Measurements from ENCODE around the gene TAAR9.
"Not testable (repeated sequence)": the region's sequence is repeated elsewhere in the genome, so short reads cannot be mapped to it uniquely, and the experiment has no call there.

The TAAR9 gene

DNA sequence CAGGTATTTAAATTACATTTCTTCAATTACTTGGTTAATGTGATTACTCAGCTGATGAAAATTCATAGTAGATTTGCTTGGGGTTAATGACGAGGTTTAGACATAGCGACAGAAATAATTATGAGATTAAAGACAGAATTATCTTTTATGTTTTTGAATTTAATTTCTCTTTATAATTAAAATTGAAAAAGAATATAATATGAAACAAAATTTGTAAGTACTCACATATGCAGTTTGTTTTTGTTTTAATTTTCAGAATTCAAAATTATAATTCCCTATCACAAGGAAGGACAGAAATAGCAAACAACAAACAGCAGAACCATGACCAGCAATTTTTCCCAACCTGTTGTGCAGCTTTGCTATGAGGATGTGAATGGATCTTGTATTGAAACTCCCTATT is 14.3 kb downstream of the TAAR9 start, which contains the start of gene TAAR8:
TSS of gene TAAR8 (plus strand) at position 301 of the 400 bp plus-strand sequence. CDS start at position 322, 21 bp downstream.
- H3K9ac ChIP-seq (ENCODE audit: low read depth, low read length, poor library complexity), result no peak within 1 kb of the TSS
- H3K18ac ChIP-seq (ENCODE audit: low read length), result peak within 1 kb of the TSS; percentile 33
- no peak within 1 kb of the TSS for H3K4me2 ChIP-seq (ENCODE audit: insufficient read depth, low read length, poor library complexity, severe bottlenecking)
- no peaks in the 10 kb centered on the region for H3K79me1 ChIP-seq (ENCODE audit: low read depth, low read length)
- H3K4ac ChIP-seq (ENCODE audit: low read length), result no peak within 1 kb of the TSS
- peak within 1 kb of the TSS; percentile 82 for H2BK15ac ChIP-seq (ENCODE audit: low read length)
- no peak within 1 kb of the TSS for H2BK120ac ChIP-seq (ENCODE audit: low read depth, low read length)
- H3K36me3 ChIP-seq (replicated peaks in 1 of 2; ENCODE audit: control insufficient read depth in 2 of 2, insufficient read depth in 2 of 2, low read length in 2 of 2), result no peaks in the 10 kb centered on the region
- DNase-seq (ENCODE audit: low spot score), result no peak
- peak within 1 kb of the TSS; percentile 79 for H2BK5ac ChIP-seq (ENCODE audit: low read length)
- peaks cover 2 to 4% of the 10 kb centered on the region in 2 donors for H3K4me1 ChIP-seq (ENCODE audit: control insufficient read depth in 2 of 2, insufficient read depth in 1 of 2, low read depth in 1 of 2, low read length in 2 of 2)
- H2AK5ac ChIP-seq (ENCODE audit: low read depth, low read length), result no peak within 1 kb of the TSS
- no CpG with 5 or more reads among the region's 2 CpGs for WGBS, 2 donors (ENCODE audit: extremely low coverage in 2 of 2, insufficient read length in 2 of 2, insufficient replicate concordance in 1 of 2)
- H4K91ac ChIP-seq (ENCODE audit: low read depth, low read length, poor library complexity), result peak within 1 kb of the TSS; percentile 40
- H3K27ac ChIP-seq (replicated peaks; ENCODE audit: low read length), result no peak within 1 kb of the TSS
- no peak within 1 kb of the TSS for H3K4me3 ChIP-seq (ENCODE audit: low read length in 2 of 2)
- no peaks in the 10 kb centered on the region for H3K27me3 ChIP-seq (ENCODE audit: control insufficient read depth in 3 of 3, insufficient read depth in 3 of 3, low read depth in 1 of 3, low read length in 3 of 3)
- peak within 1 kb of the TSS; percentile 67 for H2BK12ac ChIP-seq (ENCODE audit: low read length)
- H3K14ac ChIP-seq (ENCODE audit: low read length), result peak within 1 kb of the TSS; percentile 47
- H4K8ac ChIP-seq (ENCODE audit: low read depth, low read length), result no peak within 1 kb of the TSS
- no peak within 1 kb of the TSS for H2AFZ ChIP-seq (ENCODE audit: low read length)
- peaks cover 0 to 2% of the 10 kb centered on the region in 2 donors for H3K9me3 ChIP-seq (replicated peaks in 1 of 2; ENCODE audit: control insufficient read depth in 2 of 2, insufficient read depth in 1 of 2, low read depth in 1 of 2, low read length in 2 of 2)
- H3K23ac ChIP-seq (ENCODE audit: low read depth, low read length, poor library complexity), result no peak within 1 kb of the TSS

DNA sequence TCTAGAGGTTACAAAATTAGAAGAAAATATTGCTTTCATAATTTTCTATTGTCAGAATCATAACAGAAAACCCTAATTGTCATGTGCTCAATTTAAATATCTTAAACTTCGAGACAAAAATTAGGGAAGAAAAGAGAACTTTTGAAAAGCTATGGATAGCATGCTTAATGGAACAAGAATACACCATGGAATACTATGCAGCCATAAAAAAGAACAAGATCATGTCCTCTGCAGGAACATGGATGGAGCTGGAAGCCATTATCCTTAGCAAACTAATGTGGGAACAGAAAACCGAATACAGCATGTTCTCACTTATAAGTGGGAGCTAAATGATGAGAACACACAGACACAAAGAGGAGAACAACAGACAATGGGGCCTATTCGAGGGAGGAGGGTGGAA is 22.0 kb downstream of the TAAR9 start:
- H3K4me1 ChIP-seq (ENCODE audit: control insufficient read depth in 2 of 2, insufficient read depth in 1 of 2, low read depth in 1 of 2, low read length in 2 of 2); H3K18ac ChIP-seq (ENCODE audit: low read length); H3K79me1 ChIP-seq (ENCODE audit: low read depth, low read length); H3K27me3 ChIP-seq (ENCODE audit: control insufficient read depth in 3 of 3, insufficient read depth in 3 of 3, low read depth in 1 of 3, low read length in 3 of 3); H4K8ac ChIP-seq (ENCODE audit: low read depth, low read length); H3K9ac ChIP-seq (ENCODE audit: low read depth, low read length, poor library complexity); H4K91ac ChIP-seq (ENCODE audit: low read depth, low read length, poor library complexity); H3K4ac ChIP-seq (ENCODE audit: low read length); H3K4me2 ChIP-seq (ENCODE audit: insufficient read depth, low read length, poor library complexity, severe bottlenecking); H3K23ac ChIP-seq (ENCODE audit: low read depth, low read length, poor library complexity); DNase-seq (ENCODE audit: low spot score); H2BK12ac ChIP-seq (ENCODE audit: low read length); H2BK15ac ChIP-seq (ENCODE audit: low read length); H3K36me3 ChIP-seq (replicated peaks in 1 of 2; ENCODE audit: control insufficient read depth in 2 of 2, insufficient read depth in 2 of 2, low read length in 2 of 2); H2BK5ac ChIP-seq (ENCODE audit: low read length); H3K14ac ChIP-seq (ENCODE audit: low read length); H2AFZ ChIP-seq (ENCODE audit: low read length); H3K4me3 ChIP-seq (ENCODE audit: low read length in 2 of 2); H3K27ac ChIP-seq (replicated peaks; ENCODE audit: low read length); H2AK5ac ChIP-seq (ENCODE audit: low read depth, low read length); H2BK120ac ChIP-seq (ENCODE audit: low read depth, low read length); H3K9me3 ChIP-seq (replicated peaks in 1 of 2; ENCODE audit: control insufficient read depth in 2 of 2, insufficient read depth in 1 of 2, low read depth in 1 of 2, low read length in 2 of 2): not testable (repeated sequence)
- no CpG with 5 or more reads among the region's 3 CpGs for WGBS, 2 donors (ENCODE audit: extremely low coverage in 2 of 2, insufficient read length in 2 of 2, insufficient replicate concordance in 1 of 2)

DNA sequence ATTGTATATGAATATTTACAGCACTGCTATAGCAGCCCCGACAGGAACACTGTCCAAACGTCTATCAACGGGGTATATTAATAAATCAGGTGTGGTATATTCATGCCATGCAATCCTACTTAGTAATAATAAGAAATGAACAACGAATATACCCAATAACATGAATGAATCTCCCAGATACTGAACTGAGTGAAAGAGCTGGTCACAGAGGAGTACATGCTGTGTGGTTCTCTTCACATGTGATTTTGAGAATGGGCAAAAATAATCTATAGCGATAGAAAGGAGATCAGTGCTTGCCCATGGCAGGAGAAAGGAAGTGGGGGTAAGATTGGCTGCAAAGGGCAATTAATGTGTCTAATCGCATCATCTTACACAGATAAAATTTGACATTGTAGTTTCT is 28.3 kb downstream of the TAAR9 start:
- Histone ChIP-seq H3K9me3 (replicated peaks in 1 of 2; ENCODE audit: control insufficient read depth in 2 of 2, insufficient read depth in 1 of 2, low read depth in 1 of 2, low read length in 2 of 2) (no peaks in the 10 kb centered on the region), H2AFZ (ENCODE audit: low read length) (no peak overlapping the region), H3K4ac (ENCODE audit: low read length) (no peak overlapping the region), H4K91ac (ENCODE audit: low read depth, low read length, poor library complexity) (no peak overlapping the region), H2AK5ac (ENCODE audit: low read depth, low read length) (no peak overlapping the region), H3K14ac (ENCODE audit: low read length) (no peak overlapping the region), H3K27ac (replicated peaks; ENCODE audit: low read length) (no peak overlapping the region), H3K79me1 (ENCODE audit: low read depth, low read length) (no peaks in the 10 kb centered on the region), H2BK12ac (ENCODE audit: low read length) (no peak overlapping the region), H3K9ac (ENCODE audit: low read depth, low read length, poor library complexity) (no peak overlapping the region), H4K8ac (ENCODE audit: low read depth, low read length) (no peak overlapping the region), H3K18ac (ENCODE audit: low read length) (no peak overlapping the region), H3K4me2 (ENCODE audit: insufficient read depth, low read length, poor library complexity, severe bottlenecking) (no peak overlapping the region), H2BK15ac (ENCODE audit: low read length) (no peak overlapping the region), H3K4me3 (ENCODE audit: low read length in 2 of 2) (no peak overlapping the region), H3K4me1 (ENCODE audit: control insufficient read depth in 2 of 2, insufficient read depth in 1 of 2, low read depth in 1 of 2, low read length in 2 of 2) (peaks cover 0 to 7% of the 10 kb centered on the region in 2 donors), H3K36me3 (replicated peaks in 1 of 2; ENCODE audit: control insufficient read depth in 2 of 2, insufficient read depth in 2 of 2, low read length in 2 of 2) (no peaks in the 10 kb centered on the region), H3K23ac (ENCODE audit: low read depth, low read length, poor library complexity) (no peak overlapping the region), H2BK120ac (ENCODE audit: low read depth, low read length) (no peak overlapping the region), H2BK5ac (ENCODE audit: low read length) (no peak overlapping the region), H3K27me3 (ENCODE audit: control insufficient read depth in 3 of 3, insufficient read depth in 3 of 3, low read depth in 1 of 3, low read length in 3 of 3) (no peaks in the 10 kb centered on the region)
- no peak for DNase-seq (ENCODE audit: low spot score)
- no CpG with 5 or more reads among the region's 6 CpGs for WGBS, 2 donors (ENCODE audit: extremely low coverage in 2 of 2, insufficient read length in 2 of 2, insufficient replicate concordance in 1 of 2)

DNA sequence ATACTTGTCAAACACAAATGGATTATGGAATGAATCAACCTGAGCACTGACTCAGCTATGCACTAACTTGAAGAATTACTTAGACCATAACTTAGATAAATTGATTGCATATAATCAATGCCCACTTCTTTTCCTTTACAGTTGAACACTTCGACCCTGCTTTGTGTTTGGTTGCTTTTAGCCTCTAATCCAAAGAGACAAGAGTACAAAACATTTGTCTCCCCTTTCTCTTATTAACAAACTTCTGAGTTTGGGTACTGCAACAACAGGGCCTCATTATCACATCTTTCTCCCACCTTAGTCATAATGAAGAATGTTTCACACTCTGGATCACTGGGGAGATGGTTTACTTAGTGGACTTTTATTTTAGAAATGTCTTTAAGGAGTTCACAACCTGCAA is 29.5 kb downstream of the TAAR9 start:
- H4K8ac ChIP-seq (ENCODE audit: low read depth, low read length), result no peak overlapping the region
- WGBS, 2 donors (ENCODE audit: extremely low coverage in 2 of 2, insufficient read length in 2 of 2, insufficient replicate concordance in 1 of 2), result no CpG with 5 or more reads among the region's 1 CpG
- no peak overlapping the region for H3K4me3 ChIP-seq (ENCODE audit: low read length in 2 of 2)
- H2BK120ac ChIP-seq (ENCODE audit: low read depth, low read length), result no peak overlapping the region
- no peak overlapping the region for H3K14ac ChIP-seq (ENCODE audit: low read length)
- H4K91ac ChIP-seq (ENCODE audit: low read depth, low read length, poor library complexity), result no peak overlapping the region
- H3K27me3 ChIP-seq (ENCODE audit: control insufficient read depth in 3 of 3, insufficient read depth in 3 of 3, low read depth in 1 of 3, low read length in 3 of 3), result no peaks in the 10 kb centered on the region
- no peak overlapping the region for H2BK15ac ChIP-seq (ENCODE audit: low read length)
- H3K23ac ChIP-seq (ENCODE audit: low read depth, low read length, poor library complexity), result no peak overlapping the region
- no peak overlapping the region for H3K4ac ChIP-seq (ENCODE audit: low read length)
- H3K9ac ChIP-seq (ENCODE audit: low read depth, low read length, poor library complexity), result no peak overlapping the region
- H2BK5ac ChIP-seq (ENCODE audit: low read length), result no peak overlapping the region
- no peaks in the 10 kb centered on the region for H3K79me1 ChIP-seq (ENCODE audit: low read depth, low read length)
- H3K4me1 ChIP-seq (ENCODE audit: control insufficient read depth in 2 of 2, insufficient read depth in 1 of 2, low read depth in 1 of 2, low read length in 2 of 2), result peaks cover 0 to 7% of the 10 kb centered on the region in 2 donors
- no peak overlapping the region for H3K18ac ChIP-seq (ENCODE audit: low read length)
- H2AFZ ChIP-seq (ENCODE audit: low read length), result peak overlapping the region; percentile 32
- no peak overlapping the region for H2BK12ac ChIP-seq (ENCODE audit: low read length)
- no peak overlapping the region for H2AK5ac ChIP-seq (ENCODE audit: low read depth, low read length)
- no peak overlapping the region for H3K27ac ChIP-seq (replicated peaks; ENCODE audit: low read length)
- no peak overlapping the region for H3K4me2 ChIP-seq (ENCODE audit: insufficient read depth, low read length, poor library complexity, severe bottlenecking)
- no peak for DNase-seq (ENCODE audit: low spot score)
- H3K36me3 ChIP-seq (replicated peaks in 1 of 2; ENCODE audit: control insufficient read depth in 2 of 2, insufficient read depth in 2 of 2, low read length in 2 of 2), result no peaks in the 10 kb centered on the region
- H3K9me3 ChIP-seq (replicated peaks in 1 of 2; ENCODE audit: control insufficient read depth in 2 of 2, insufficient read depth in 1 of 2, low read depth in 1 of 2, low read length in 2 of 2), result no peaks in the 10 kb centered on the region

Measured in neuronal stem cell (in vitro differentiated cells).